ENCODE measurements around the gene PRPF8.
A peak's percentile ranks its signal among the peaks of the same experiment; 100 is the strongest.
"Not testable (repeated sequence)": the region's sequence is repeated elsewhere in the genome, so short reads cannot be mapped to it uniquely, and the experiment has no call there.

The PRPF8 gene

DNA sequence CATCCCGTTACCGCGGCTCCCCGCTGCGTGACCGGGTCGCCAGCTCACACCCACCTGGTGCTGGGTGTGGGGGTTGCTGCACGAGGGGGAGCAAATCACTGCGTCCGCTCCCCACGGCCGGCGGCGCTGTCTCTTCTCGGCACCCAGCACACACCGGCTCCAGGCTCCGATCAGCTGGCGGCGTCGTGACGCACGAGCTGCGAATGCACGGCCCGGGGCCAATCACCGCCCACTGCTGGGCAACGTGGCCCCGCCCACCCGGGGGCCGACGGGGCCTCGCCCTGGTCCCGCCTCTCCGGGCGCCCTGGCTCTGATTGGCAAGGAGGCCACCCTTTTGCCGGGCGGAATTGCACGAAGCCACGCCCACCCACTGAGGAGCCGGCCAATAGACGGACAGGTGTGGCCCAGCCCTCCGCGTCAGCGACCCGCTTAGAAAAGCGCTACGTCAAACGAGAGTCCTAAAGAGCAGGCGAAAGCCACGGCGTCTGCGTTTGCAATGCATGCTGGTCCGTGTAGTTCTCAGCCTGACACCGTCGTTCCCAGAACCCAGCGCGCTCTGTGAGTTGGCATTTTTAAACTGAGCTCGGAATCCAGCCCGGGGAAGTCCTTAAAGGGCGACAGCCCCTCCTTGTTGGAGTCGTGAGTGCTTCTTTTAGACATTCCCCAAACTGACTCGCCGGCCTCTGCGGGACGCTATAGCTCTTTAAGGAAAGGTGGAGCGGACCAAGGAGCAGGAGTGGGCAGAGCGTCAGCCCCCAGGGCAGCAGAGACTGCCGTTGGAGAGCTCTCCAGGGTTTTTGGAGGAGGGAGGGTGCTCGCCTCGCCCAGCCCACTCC, 31.6 kb upstream of the PRPF8 start:
- DNase-seq = peak; percentile 100

DNA sequence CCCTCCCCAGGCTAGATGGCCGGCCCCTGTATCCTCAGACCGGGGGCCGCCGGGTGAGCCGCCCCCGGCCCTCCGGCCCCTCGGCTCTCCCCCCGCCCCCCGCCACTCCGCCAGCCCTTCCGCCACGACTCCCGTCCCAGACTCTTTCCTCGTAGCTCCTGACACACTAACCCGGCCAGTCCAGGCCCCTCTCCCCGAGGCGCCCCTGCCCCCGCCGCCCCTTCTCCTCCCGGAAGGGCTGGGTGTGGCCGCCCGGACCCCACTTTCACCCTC, 31.1 kb upstream of the PRPF8 start:
- no peak for DNase-seq

DNA sequence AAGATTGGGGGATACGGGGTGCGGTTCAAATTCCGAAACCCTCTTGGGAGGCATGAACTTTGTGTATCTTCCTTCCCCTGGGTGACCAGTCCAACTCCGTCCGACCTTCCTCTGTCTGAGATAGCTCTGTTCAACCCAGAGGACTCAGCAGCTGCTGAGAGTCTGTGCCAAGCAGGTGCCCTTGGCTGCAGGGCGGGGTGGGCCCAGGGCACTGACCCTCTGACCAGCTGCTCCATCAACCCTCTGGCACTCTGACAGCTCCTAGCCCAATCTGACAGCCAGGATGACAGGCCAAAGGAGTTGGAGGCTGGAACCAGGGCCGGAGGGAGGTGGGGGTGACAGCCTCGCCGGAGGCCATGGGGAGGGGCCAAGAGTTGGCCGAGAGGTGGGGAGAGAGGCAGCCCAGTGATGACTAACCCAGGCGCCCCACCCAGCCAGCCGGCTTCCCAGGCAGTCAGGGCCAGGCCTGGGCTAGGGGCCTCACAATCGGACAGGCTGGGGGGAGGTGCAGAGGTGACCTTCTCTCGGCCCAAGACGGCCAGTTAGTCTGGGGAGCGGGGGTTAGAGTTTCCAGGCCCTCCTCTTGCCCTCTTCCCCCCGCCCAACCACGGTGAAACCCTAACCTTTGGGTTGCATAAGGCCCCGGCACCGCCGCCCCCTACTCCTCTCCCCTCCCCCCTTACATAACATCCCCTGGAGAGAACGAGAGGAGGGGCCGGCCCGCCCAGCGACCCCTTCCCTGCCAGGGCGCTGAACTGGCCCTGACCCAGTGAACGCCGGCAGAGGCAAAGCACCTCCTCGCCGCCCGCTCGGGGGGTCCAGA, 30.5 kb upstream of the PRPF8 start:
- peak; percentile 54 for DNase-seq

DNA sequence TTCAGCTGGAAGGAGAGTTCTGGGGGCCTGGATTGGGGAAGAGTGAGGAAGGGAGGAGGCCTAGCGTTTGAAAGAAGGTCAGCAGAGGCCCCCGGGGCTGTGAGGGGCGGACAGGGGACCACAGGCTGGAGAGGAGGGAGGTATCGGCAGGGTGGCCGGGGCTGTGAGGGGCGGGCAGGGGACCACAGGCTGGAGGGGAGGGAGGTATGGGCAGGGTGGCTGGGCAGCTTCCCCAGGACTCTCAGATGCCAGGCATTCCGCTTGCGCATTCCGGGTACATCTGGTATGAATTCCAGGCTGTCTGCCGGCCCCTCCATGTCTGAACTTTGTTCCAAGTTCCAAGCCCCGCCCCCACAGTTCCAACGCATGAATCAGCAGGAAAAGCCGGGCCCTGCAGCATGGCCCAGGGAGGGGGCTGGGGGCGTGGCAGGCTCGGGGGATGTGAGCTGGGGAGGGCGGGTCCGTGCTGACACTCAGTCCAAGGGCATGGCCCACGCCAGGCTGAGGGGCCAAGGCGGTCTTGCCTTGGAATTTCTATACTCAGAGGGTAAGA, 29.8 kb upstream of the PRPF8 start:
- no peak for DNase-seq

DNA sequence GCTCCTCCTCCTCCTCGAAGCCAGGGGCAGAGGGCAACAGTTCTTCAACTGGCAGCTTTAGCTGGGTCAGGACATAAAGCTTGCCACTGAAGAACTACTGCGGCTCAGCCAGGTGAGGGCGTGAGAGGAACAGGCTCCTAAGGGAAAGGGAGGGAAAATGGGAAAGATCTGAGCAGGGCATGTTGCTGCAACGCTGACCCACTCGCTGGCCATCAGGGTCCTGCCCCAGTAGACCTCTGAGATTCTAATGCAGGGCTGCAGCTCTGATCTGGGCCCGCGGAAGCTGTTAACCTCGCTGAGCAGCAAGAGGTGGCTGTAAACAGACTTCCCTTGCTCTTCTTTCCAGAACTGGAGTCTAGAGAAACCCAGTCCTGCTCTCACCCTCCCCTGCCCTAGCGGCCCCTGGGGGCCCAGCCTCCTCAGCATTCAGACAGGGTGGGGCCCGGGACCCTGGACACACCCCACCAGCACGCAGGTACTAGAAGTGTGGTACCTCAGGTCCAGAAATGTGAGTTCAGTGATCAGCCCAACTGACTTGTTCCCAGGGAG, 29.3 kb upstream of the PRPF8 start:
- DNase-seq = no peak

DNA sequence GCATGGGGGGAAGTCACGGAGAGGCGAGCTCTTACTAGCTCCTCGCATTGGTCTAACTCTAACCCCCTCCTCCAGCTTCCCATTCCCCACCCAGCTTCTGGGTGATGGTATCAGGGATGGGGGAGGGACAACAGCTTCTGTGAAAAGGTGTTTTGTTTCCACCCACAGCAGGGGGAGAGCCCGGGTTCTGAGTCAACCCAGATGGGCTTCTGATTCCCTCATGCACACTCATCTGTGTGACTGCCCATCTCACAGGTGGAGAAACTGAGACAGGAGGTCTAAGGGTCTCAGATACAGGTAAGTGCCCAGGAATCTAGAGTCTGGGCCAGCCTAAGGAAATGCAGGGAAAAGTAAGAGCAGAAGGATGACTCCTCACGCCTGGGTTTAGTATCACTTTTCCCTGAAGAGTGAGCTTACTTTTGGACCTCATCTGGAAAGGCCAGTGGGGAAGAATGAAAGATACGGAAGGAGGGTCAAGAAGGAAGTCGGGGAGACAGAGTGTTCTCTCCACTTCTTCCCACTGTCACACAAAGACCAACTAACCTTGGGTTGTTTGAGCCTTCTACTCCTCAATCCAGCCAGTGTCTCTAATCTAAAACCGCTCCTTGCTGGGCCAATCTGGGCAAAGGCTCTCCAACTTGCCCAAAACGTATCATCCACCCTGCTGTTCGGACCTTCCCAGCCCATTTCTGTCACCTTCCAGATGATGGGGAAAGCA, 28.7 kb upstream of the PRPF8 start:
- no peak for DNase-seq

DNA sequence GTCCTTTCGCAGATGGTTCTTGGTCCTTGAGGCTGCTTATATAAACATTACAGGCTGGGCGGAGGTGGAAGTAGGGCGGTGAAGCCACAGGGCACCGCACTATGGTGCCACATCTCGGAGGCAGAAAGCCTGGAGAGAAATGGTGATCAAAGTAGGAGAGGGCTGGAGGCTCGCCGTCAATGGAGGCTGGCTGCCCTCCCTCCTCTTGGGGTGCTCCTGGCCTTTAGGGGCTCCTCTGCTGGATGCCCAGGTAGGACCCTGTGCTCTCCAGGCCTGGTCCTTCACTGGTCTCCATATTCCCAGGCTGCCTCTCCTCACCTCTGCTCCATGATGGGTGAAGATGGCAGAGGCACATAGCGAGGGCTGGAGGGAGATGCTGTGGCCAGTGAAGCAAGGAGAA, 27.6 kb upstream of the PRPF8 start:
- DNase-seq = no peak

DNA sequence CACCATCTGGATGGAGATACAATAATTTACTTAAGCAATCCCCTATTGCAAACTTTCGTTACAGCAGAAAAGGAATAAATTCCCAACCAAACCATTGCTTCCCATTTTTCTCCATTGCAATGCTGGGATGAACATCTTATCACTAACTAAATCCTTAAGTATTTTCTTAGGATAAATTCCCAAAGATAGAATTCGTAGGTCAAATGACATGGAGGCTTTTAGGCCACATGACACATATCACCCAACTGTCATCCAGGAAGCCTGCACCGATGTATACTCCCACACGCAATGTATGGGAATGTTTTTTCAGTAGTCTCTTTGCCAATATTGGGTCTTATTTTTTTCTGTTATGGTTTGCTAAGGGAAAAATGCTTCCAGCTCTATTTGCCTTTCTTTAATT, 27.1 kb upstream of the PRPF8 start:
- no peak for DNase-seq

DNA sequence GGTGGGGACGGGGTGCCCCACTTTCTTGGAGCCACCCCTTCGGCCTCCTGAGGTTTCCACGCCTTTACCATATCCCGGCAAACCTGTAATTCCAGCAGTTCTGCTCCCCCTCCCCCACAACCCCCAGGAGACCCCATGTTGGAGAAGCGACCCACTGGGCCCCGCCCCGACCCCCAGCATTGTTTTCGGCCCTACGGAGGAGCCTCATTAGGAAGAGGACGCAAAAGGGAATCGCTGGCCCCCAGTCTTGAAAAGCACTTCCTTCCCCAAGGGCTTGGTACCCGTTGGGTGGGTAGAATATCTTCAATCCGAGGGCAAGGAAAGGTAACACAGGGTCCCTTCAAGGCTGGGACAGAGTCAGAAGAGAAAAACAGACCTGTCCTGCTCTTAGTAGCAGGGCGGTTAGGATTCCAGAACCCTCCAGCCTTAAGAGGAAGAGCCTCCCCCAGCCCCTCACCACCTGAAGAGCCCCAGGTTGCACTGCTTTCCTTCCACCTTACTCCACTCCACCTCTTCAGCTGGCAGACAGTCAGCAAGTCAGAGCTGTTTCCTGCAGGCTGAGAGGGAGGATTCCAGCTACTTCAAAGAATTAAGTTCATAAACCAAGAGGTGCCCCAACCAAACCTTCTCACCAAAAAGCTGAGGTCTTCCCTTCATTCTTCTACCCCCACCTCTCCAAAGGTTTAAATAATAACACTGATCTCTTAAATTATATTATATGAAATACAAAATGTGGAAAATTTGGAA, 26.3 kb upstream of the PRPF8 start:
- no peak for DNase-seq

DNA sequence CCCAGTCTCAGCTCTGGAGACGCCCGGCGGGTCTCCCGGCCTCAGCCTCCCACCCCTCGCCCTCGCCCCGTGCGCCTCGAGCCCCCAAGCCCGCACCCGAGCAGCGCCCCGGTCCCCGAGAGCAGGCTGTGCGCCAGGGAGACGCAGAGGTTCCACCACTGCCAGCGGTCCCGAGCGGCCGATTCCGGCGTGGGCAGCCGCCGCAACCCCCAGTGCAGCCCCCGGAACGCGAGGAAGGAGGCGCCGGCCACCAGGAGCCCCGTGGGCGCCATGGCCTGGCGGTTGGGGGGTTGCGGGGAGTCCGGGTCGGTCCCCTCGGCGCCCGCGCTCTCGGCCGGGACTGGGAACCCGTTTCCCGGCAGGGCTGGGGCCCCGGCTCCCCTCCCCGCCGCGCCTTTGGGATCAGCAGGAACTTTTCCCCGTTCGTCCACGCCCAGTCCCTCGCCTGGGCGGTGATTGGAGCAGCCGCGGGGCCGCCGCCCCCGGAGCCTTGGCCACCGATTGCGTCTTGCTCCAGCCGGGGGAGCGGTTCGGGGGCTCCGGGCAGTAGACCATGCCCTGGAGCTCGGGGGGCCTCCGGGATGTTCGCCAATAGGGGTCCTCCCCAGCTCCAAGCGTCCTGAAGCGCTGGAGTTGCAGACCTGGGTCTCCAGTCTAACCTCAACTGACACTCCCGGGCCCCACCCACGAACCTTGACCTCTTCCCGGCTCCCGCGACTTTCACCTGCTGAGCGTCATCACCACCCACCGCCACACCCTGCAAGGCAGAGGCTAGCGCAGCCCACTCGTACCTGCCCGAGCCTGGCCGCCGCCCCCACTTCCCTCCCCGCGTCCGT, 25.5 kb upstream of the PRPF8 start, which contains the start of gene TLCD2:
Gene TLCD2 (minus strand): TSS at position 407 of the 836 bp plus-strand sequence. CDS start 135 bp downstream, at position 272.
- DNase-seq = no peak

DNA sequence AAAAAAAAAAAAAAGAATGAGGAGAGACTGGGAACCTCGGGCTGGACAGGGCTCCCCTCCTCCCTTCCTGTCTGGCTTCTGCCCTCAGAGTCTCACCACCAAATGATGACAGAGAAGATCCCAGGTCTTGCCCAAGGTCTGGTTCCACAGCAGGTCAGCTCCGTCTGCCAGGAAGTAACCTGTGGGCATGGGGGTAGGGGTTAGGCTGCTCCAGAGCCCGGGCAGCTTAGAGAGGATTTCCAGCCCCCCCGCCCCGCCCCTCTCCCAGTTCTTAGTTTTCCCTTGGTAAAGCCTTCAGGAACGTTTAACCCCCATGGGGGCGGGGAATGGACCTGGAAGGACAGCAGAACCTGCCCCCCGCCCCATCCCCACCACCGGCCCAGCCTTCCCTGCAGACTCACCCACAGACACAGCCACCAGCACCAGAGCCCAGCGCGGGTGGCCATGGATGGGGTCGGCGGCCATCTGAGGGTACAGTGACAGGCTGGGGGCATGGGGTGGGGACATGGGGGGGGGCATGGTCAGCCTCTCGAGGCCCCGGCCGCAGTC, 24.8 kb upstream of the PRPF8 start:
- DNase-seq = no peak

DNA sequence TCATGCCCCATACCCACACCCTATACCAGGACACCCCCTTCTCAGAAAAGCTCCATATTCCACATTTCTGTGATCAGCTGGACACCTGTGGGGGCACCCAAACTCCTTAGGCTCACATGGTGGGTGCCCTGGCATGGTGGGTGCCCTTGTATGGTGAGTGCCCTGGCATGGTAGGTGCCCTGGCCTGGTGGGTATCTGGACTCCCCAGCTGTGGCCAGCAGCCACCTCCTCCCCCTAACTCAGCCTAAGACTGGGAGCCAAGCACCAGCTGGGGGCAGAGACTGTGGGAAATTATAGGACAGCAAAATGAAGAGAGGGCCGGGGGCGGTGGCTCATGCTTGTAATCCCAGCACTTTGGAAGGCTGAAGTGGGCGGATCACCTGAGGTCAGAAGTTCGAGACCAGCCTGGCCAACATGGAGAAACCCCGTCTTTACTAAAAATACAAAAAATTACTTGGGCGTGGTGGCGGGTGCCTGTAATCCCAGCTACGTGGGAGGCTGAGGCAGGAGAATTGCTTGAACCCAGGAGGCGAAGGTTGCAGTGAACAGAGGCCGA, 24.2 kb upstream of the PRPF8 start:
- DNase-seq = not testable (repeated sequence)

DNA sequence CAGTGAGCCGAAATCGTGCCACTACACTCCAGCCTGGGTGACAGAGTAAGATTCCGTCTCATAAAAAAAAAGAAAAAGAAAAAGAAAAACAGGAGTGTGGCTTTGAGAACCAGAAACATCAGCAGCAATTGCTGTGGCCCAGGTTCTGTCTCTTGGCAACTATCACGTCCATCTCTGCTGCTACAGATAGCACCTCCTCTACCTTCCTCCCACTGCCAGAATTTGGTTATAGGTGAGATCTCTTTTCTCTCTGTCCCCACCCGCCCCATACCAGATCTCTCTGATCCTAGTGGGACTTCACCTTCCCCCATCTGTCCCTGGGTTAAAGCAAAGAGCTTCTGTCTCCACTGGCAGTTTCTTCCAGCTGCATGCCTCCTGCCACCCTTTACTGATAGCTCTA, 22.4 kb upstream of the PRPF8 start:
- DNase-seq = peak; percentile 64

DNA sequence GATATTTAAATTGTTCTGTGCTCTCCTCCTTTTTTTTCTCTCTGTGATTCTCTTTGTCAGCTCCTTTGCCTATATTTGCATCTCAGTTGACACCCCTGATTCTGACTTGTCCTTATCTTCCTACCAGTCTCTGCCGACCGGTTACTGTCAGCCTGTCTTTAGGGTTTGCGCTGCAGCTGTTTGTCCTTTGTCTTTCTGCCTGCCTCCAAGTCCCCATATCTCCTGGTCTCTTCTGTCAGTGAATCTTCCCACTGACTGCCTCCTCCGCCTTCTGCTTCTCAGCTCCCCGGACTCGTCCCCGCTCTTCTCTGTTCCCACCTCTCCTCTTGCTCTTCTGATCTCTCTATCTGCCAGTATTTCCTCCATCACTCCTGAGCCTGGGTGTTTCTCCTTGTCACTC, 20.3 kb upstream of the PRPF8 start:
- no peak for DNase-seq

DNA sequence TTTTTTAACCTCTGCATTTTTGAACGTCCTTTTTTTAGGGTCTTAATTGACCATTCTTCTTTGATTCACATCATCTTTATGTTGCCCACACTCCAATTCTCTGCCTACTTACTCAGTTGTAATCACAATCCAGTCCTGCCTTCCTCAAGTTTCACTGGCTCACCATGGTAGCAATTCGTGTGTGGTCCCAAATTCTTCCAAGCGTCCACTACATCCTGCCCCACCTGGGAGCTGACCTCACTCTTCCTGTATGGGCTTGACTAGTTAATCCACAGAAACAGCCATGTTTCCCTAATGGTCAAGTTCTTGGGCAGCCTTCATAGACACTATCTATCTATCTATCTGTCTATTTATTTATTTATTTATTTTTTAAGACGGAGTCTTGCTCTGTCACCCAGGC, 18.4 kb upstream of the PRPF8 start:
- no peak for DNase-seq

DNA sequence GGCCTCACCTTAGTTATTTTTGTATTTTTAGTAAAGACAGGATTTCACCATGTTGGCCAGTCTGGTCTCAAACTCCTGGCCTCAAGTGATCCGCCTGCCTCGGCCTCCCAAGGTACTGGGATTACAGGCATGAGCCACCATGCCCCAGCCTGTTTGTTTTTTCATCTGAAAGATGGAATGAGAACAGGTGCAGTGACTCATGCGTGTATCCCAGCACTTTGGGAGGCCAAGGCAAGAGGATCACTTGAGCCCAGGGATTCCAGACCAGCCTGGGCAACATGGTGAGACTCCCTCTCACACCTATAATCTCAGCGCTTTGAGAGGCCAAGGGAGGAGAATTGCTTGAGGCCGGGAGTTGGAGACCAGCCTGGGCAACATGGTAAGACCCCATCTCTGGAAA, 15.2 kb upstream of the PRPF8 start:
- DNase-seq = not testable (repeated sequence)

DNA sequence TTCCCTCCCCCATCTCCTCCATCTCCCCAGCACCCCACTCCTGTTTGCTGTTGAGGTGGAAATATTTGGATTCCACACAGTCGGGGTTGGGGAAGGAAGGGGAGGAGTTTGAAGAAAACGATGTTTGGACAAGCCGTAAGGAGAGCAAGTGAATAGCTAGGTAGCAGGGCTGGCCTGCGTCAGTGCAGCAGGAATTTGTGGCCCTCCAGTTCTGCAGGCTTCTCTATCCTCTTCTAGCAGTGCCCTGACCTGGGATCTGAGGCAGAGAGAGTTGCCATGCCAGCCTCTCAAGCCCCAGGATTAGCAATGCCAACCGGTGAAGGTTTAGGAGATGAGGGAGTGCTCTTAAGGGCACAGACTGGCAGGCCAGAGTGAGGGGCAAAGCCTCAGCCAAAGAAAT, 13.0 kb upstream of the PRPF8 start:
- DNase-seq = no peak

DNA sequence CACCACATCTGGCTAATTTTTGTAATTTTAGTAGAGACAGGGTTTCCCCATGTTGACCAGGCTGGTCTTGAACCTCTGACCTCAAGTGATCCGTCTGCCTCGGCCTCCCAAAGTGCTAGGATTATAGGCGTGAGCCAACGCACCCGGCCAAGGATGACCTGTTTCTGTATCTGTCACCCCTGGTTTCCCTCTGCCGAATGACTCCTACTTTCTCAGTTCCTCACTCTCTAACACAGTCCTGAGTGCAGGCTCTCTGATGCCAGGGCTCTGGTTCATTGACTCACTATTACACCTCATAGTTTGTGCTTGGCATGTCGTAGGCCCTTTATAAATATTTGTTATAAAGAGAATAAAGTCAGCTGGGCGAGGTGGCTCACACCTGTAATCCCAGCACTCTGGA, 10.7 kb upstream of the PRPF8 start:
- no peak for DNase-seq

DNA sequence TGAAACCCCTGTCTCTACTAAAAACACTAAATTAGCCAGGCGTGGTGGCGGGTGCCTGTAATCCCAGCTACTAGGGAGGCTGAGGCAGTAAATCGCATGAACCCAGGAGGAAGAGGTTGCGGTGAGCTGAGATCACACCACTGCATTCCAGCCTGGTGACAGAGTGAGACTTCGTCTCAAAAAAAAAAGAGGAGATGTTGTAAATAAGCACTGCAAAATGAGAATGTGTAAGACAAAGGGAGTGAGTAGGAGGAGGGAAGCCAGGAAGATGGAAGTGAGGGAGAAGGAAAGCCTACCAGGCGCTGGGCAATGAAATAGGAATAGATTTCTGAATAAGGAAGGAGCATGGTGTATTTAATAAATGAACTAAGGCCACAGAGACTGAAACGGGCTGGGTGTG, 8.7 kb upstream of the PRPF8 start:
- DNase-seq = no peak

DNA sequence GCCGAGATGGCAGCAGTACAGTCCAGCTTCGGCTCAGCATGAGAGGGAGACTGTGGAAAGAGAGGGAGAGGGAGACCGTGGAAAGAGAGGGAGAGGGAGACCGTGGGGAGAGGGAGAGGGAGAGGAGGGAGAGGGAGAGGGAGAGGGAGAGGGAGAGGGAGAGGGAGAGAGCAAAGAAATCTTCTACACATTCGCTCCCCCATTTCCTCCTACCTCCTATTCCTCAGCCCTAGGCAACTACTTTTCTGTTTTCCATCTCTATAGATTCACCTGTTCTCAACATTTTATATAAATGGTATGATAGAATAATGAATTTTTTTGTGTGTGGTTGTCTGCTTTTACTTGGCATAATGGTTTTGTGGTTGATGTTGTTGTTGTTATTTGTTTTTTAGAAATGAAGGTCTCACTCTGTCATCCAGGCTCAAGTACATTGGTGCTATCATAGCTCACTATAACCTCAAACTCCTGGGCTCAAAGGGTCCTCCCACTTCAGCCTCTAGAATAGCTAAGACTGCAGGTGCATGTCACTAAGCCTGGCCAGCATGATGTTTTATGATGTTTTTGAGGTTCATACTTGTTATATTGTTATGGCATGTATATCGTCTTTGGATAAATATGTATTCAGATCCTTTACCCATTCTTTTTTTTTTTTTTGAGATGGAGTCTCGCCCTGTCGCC, 6.0 kb upstream of the PRPF8 start:
- DNase-seq = no peak
